Measurements from ENCODE around the gene FAR2.

- TF ChIP-seq GATA2 (IDR thresholded peaks at IDR 0.05; ENCODE audit: low read depth, low read length) (no peak), GATA3 (IDR thresholded peaks at IDR 0.05; ENCODE audit: low read depth, low read length) (no peak)
These were observed 161.8 kb downstream of the FAR2 start for GRCh38 chr12:29310899-29311298.
